ENCODE measurements around the gene GSKIP. TPM values are rescaled to one million over a fixed set of nuclear protein-coding genes. Genes with fewer than 3 reads are reported as not detected.

The GSKIP gene
- total and polyA plus RNA-seq, 2 experiments from 2014 or later, result 34.0 to 46.6 TPM

DNA sequence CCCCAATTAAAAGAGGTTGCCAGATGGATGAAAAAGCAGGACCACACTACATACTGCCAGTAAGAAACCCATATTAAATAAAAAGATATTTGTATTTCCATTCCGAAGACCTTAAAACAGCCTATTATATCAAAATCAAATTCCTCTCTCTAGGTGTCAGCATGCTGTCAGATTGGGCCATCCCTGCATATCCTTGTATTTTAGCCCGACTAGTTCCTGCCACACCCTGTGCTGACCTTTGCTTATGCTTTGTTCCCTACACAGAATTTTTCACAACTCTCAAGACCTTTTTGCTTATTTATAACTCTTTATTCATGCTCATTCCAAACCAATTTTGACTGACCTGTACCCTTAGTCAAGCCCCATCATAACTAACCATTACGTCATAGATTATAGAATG is 12.8 kb downstream of the GSKIP start:
- H3K79me2 ChIP-seq, result peaks cover 69% of the 10 kb centered on the region
- no peak overlapping the region for H3K4me3 ChIP-seq
- H3K9me3 ChIP-seq (ENCODE audit: low read depth), result no peaks in the 10 kb centered on the region
- no peak overlapping the region for H2AFZ ChIP-seq
- no peak for TF ChIP-seq EZH2 (IDR thresholded peaks at IDR 0.05; ENCODE audit: borderline replicate concordance)
- no peaks in the 10 kb centered on the region for H3K27me3 ChIP-seq
- no peaks in the 10 kb centered on the region for H3K4me1 ChIP-seq (ENCODE audit: insufficient read depth)
- peaks cover 4% of the 10 kb centered on the region for H4K20me1 ChIP-seq (ENCODE audit: insufficient read depth, poor library complexity, severe bottlenecking)
- H3K9me2 ChIP-seq (replicated peaks; ENCODE audit: insufficient read depth), result no peaks in the 10 kb centered on the region
- no peak for DNase-seq (ENCODE audit: low spot score)
- no peak overlapping the region for H3K4me2 ChIP-seq
- H3K36me3 ChIP-seq (replicated peaks; ENCODE audit: insufficient read depth, low read depth), result no peaks in the 10 kb centered on the region
- WGBS (ENCODE audit: low lambda C conversion rate, missing lambda C conversion rate), result 91% methylated on average over 3 of the region's 3 CpGs
- no peak overlapping the region for H3K27ac ChIP-seq

GRCh38 chr14:96380735-96381134 is 17.4 kb downstream of the GSKIP start:
- H3K27ac ChIP-seq, result no peak overlapping the region
- H4K20me1 ChIP-seq (ENCODE audit: insufficient read depth, poor library complexity, severe bottlenecking), result no peaks in the 10 kb centered on the region

GRCh38 chr14:96383445-96383844 is 20.1 kb downstream of the GSKIP start:
- H2AFZ ChIP-seq, result no peak overlapping the region
- no peak overlapping the region for H3K4me3 ChIP-seq
- no peaks in the 10 kb centered on the region for H3K36me3 ChIP-seq (replicated peaks; ENCODE audit: insufficient read depth, low read depth)
- TF ChIP-seq EZH2 (IDR thresholded peaks at IDR 0.05; ENCODE audit: borderline replicate concordance) (no peak), EZH2phosphoT487 (IDR thresholded peaks at IDR 0.05; ENCODE audit: low read depth, severe bottlenecking, unreplicated experiment) (no peak), CTCF (IDR thresholded peaks at IDR 0.05; ENCODE audit: poor library complexity) (no peak)
- H4K20me1 ChIP-seq (ENCODE audit: insufficient read depth, poor library complexity, severe bottlenecking), result no peaks in the 10 kb centered on the region
- DNase-seq (ENCODE audit: low spot score), result no peak
- H3K4me2 ChIP-seq, result no peak overlapping the region
- no peaks in the 10 kb centered on the region for H3K9me2 ChIP-seq (replicated peaks; ENCODE audit: insufficient read depth)
- H3K4me1 ChIP-seq (ENCODE audit: insufficient read depth), result no peaks in the 10 kb centered on the region
- H3K27me3 ChIP-seq, result no peaks in the 10 kb centered on the region
- no peak overlapping the region for H3K27ac ChIP-seq
- peaks cover 15% of the 10 kb centered on the region for H3K79me2 ChIP-seq
- 87% methylated on average over 2 of the region's 2 CpGs for WGBS (ENCODE audit: low lambda C conversion rate, missing lambda C conversion rate)
- no peaks in the 10 kb centered on the region for H3K9me3 ChIP-seq (ENCODE audit: low read depth)

More at GRCh38 chr14:96380735-96381134, 17.4 kb downstream of the GSKIP start:
- Histone ChIP-seq H3K4me1 (ENCODE audit: insufficient read depth) (no peaks in the 10 kb centered on the region), H3K27me3 (no peaks in the 10 kb centered on the region), H3K79me2 (peaks cover 36% of the 10 kb centered on the region), H3K4me3 (no peak overlapping the region), H3K9me2 (replicated peaks; ENCODE audit: insufficient read depth) (no peaks in the 10 kb centered on the region), H2AFZ (no peak overlapping the region), H3K9me3 (ENCODE audit: low read depth) (no peaks in the 10 kb centered on the region), H3K36me3 (replicated peaks; ENCODE audit: insufficient read depth, low read depth) (no peaks in the 10 kb centered on the region), H3K4me2 (no peak overlapping the region)
- WGBS (ENCODE audit: low lambda C conversion rate, missing lambda C conversion rate), result 94% methylated on average over 3 of the region's 3 CpGs
- TF ChIP-seq EZH2phosphoT487 (IDR thresholded peaks at IDR 0.05; ENCODE audit: low read depth, severe bottlenecking, unreplicated experiment) (no peak), EZH2 (IDR thresholded peaks at IDR 0.05; ENCODE audit: borderline replicate concordance) (no peak)
- DNase-seq (ENCODE audit: low spot score), result no peak

- no peak for DNase-seq (ENCODE audit: low spot score)
- Histone ChIP-seq H3K79me2 (peaks cover 11% of the 10 kb centered on the region), H3K27ac (no peak overlapping the region)
These were observed 20.7 kb downstream of the GSKIP start for GRCh38 chr14:96384053-96384452.

More at GRCh38 chr14:96384053-96384452, 20.7 kb downstream of the GSKIP start:
- no peak overlapping the region for H2AFZ ChIP-seq
- no peaks in the 10 kb centered on the region for H3K36me3 ChIP-seq (replicated peaks; ENCODE audit: insufficient read depth, low read depth)
- no peaks in the 10 kb centered on the region for H4K20me1 ChIP-seq (ENCODE audit: insufficient read depth, poor library complexity, severe bottlenecking)
- no peak overlapping the region for H3K4me3 ChIP-seq
- no peaks in the 10 kb centered on the region for H3K9me3 ChIP-seq (ENCODE audit: low read depth)
- no peaks in the 10 kb centered on the region for H3K9me2 ChIP-seq (replicated peaks; ENCODE audit: insufficient read depth)
- no peaks in the 10 kb centered on the region for H3K4me1 ChIP-seq (ENCODE audit: insufficient read depth)
- 70% methylated on average over 1 of the region's 1 CpG for WGBS (ENCODE audit: low lambda C conversion rate, missing lambda C conversion rate)
- no peaks in the 10 kb centered on the region for H3K27me3 ChIP-seq
- TF ChIP-seq EZH2phosphoT487 (IDR thresholded peaks at IDR 0.05; ENCODE audit: low read depth, severe bottlenecking, unreplicated experiment) (no peak), CTCF (IDR thresholded peaks at IDR 0.05; ENCODE audit: poor library complexity) (no peak), EZH2 (IDR thresholded peaks at IDR 0.05; ENCODE audit: borderline replicate concordance) (no peak)
- no peak overlapping the region for H3K4me2 ChIP-seq
